Ovary (tissue), 9 donors: ENCODE measurements around the gene TNFRSF1B. TPM values are rescaled to one million over a fixed set of nuclear protein-coding genes. Genes with fewer than 3 reads are reported as not detected.

Source experiments
- DNase-seq, 5 donors: peaks; one replicate each; pipeline ENCODE4 v3.0.0-alpha.2; 2019 to 2020
- H3K27ac ChIP-seq, 2 donors: fragments of 200-600 bp; one replicate each; pipeline versions ENCODE4 v1.5.1 to v1.8.0; 2019 to 2022
- H3K27me3 ChIP-seq: fragments of 200-600 bp; one replicate; pipeline ENCODE4 v1.8.0; 2022
- H3K36me3 ChIP-seq: fragments of 200-600 bp; sonication (generic); one replicate; pipeline ENCODE4 v1.5.1; 2019
- H3K4me1 ChIP-seq: one replicate; pipeline ENCODE4 v1.8.1; 2013; ENCODE audit warnings: mild to moderate bottlenecking, moderate library complexity; ENCODE audit not compliant: insufficient read depth
- H3K4me3 ChIP-seq: fragments of 200-600 bp; sonication (generic); one replicate; pipeline ENCODE4 v1.5.1; 2017
- H3K9me3 ChIP-seq, 2 donors: fragments of 200-600 bp in 1 of 2; sonication (generic) in 1 of 2; one replicate each; pipeline versions ENCODE4 v1.5.1 to v1.8.1; 2013 to 2019; ENCODE audit warnings: mild to moderate bottlenecking in 1 of 2, moderate library complexity in 1 of 2
- EP300 ChIP-seq: sonication (generic); formaldehyde crosslinking; IDR thresholded peaks from one replicate; pipeline ENCODE4 v1.6.1; 2017; ENCODE audit warnings: antibody characterized with exemption
- POLR2A ChIP-seq: fragments of 450-650 bp; IDR thresholded peaks from one replicate; pipeline ENCODE4 v1.6.1; 2017; ENCODE audit warnings: antibody characterized with exemption, mild to moderate bottlenecking, moderate library complexity
- WGBS, 3 donors: extraction: QIAGEN DNeasy Blood & Tissue Kit in 1 of 3; methylation state at CpG; one replicate each; pipeline versions ENCODE4 v1.1.5 to v1.1.7; 2013 to 2017; 5-methylcytosine and 5-hydroxymethylcytosine counted together
- intact Hi-C, 4 donors: fragments of 100-400 bp; cut with DNase I; formaldehyde crosslinking; loops; one replicate each; pipeline versions ENCODE4 v1.11.0 to v1.15.1; 2022 to 2023
- polyA plus RNA-seq, 2 donors: library from polyadenylated mRNA; stranded (reverse); fragments of 200-250 nt in 1 of 2; fragments of 350-450 nt in 1 of 2; fragmentation: Illumina TruSeq in 1 of 2; extraction: RNeasy Lipid Tissue Mini Kit (QIAGEN cat#74804) in 1 of 2; gene quantifications; one replicate each; pipeline ENCODE4 v1.2.3, GENCODE V29; 2013 to 2014
- total RNA-seq, 7 donors: library from RNA; depleted of rRNA in 2 of 7; stranded (reverse); fragments of >200 nt in 2 of 7; fragmentation: NEBNext Ultra II Directional in 3 of 7; extraction: Animal tissue kit (Norgen Biotek cat#: 25700) in 3 of 7; gene quantifications; one replicate each; pipeline versions ENCODE4 v1.1.0 to v1.2.4, GENCODE V29; 2016 to 2023
- TF ChIP-seq, protein P1 (sequence below), 3 donors: fragments of 450-650 bp in 2 of 3; fragments of 200-600 bp in 1 of 3; IDR thresholded peaks; one replicate each; pipeline versions ENCODE4 v1.5.1 to v1.8.0; 2016 to 2022; ENCODE audit warnings: antibody characterized with exemption in 3 of 3, mild to moderate bottlenecking in 1 of 3
- donor health status: DM: no; HTN: no; CAD: no; lungs with moderate emphysema.
- donor health status: DM: no; HTN: no; CAD: no.
- donor health status: Bipolar disorder and iron deficiency.
- donor health status: DM: yes; HTN: yes; CAD: no.
- donor health status: DM: no; HTN: no; CAD: no.
- donor health status: DM: yes; HTN: yes; CAD: no.

The TNFRSF1B gene
- total and polyA plus RNA-seq, 9 donors: 10.3 to 27.6 (median 18.7) TPM

DNA sequence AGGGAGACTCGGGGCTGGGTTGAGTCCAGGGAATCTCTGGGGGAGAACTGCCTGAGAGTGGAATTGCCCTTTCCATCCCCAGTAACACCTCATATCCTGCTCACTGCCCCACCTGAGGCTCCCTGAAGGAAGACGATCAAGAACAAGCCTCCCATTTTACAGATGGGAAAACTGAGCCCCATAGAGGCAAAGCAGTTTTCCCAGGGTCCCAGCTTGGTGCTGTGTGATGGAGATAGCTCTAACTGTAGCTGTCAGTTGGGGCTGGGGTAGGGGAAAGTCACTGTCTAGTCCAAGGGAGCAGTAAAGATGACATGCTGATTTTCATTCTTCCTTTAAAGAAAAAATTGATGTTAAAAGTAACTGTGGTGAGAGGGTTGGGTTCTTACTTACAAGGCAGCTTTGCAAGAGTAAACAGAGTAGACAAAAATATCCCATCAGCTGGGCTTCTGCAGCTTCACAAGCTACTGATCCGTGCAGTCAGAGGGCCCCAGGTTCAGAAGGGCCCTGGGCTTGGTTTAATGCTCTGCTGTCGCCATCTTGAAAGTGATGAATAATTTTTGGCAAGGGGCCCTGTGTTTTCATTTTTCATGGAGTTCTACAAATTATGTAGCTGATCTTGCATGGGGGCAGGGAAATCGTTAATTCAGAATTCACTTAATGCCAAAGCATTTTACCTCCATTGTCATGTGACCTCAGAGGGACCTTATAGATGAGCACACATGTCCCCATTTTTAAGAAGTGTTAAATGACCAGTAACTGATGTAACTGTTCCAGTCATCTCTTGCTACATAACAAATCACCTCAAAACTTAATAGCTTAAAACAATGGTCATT is 17.6 kb upstream of the TNFRSF1B start:
- no peak for DNase-seq
- Histone ChIP-seq H3K27me3 (no peaks in the 10 kb centered on the region), H3K4me3 (no peak overlapping the region), H3K27ac (no peak overlapping the region), H3K4me1 (peaks cover 2% of the 10 kb centered on the region), H3K9me3 (no peaks in the 10 kb centered on the region), H3K36me3 (no peaks in the 10 kb centered on the region)
- 51 to 61% (median 53%) methylated on average over 5 of the region's 5 CpGs for WGBS, 3 donors
- intact Hi-C loops: no loop called here
- TF ChIP-seq, protein P1, sequence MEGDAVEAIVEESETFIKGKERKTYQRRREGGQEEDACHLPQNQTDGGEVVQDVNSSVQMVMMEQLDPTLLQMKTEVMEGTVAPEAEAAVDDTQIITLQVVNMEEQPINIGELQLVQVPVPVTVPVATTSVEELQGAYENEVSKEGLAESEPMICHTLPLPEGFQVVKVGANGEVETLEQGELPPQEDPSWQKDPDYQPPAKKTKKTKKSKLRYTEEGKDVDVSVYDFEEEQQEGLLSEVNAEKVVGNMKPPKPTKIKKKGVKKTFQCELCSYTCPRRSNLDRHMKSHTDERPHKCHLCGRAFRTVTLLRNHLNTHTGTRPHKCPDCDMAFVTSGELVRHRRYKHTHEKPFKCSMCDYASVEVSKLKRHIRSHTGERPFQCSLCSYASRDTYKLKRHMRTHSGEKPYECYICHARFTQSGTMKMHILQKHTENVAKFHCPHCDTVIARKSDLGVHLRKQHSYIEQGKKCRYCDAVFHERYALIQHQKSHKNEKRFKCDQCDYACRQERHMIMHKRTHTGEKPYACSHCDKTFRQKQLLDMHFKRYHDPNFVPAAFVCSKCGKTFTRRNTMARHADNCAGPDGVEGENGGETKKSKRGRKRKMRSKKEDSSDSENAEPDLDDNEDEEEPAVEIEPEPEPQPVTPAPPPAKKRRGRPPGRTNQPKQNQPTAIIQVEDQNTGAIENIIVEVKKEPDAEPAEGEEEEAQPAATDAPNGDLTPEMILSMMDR (IDR thresholded peaks at IDR 0.05): no peak
- no peak for TF ChIP-seq POLR2A
- TF ChIP-seq EP300: no peak

DNA sequence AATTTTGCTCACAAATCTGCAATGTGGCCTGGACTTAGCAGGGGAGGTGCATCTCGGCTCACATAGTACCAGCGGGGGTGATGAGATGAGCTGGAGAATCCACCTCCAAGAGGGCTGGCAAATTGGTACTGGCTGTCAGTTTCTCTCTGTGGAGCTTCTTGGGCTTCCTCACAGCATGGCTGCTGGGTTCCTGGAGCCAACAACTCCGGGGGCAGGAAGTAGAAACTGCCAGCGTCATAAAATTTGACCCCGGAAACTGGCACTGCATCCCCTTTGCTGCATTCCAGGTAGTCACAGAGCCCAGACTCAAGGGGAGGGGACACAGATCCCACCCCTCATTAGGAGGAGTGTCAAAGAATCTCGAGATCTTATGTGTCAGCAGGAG is 17.0 kb upstream of the TNFRSF1B start:
- no peaks in the 10 kb centered on the region for H3K36me3 ChIP-seq
- TF ChIP-seq EP300 (no peak), POLR2A (no peak)
- TF ChIP-seq, protein P1 (IDR thresholded peaks at IDR 0.05): no peak
- H3K27me3 ChIP-seq: no peaks in the 10 kb centered on the region
- peaks cover 2% of the 10 kb centered on the region for H3K4me1 ChIP-seq
- no peaks in the 10 kb centered on the region for H3K9me3 ChIP-seq
- no peak overlapping the region for H3K27ac ChIP-seq
- H3K4me3 ChIP-seq: no peak overlapping the region
- no peak for DNase-seq
- intact Hi-C loops: no loop called here
- WGBS, 3 donors: 88 to 96% (median 91%) methylated on average over 6 of the region's 6 CpGs

DNA sequence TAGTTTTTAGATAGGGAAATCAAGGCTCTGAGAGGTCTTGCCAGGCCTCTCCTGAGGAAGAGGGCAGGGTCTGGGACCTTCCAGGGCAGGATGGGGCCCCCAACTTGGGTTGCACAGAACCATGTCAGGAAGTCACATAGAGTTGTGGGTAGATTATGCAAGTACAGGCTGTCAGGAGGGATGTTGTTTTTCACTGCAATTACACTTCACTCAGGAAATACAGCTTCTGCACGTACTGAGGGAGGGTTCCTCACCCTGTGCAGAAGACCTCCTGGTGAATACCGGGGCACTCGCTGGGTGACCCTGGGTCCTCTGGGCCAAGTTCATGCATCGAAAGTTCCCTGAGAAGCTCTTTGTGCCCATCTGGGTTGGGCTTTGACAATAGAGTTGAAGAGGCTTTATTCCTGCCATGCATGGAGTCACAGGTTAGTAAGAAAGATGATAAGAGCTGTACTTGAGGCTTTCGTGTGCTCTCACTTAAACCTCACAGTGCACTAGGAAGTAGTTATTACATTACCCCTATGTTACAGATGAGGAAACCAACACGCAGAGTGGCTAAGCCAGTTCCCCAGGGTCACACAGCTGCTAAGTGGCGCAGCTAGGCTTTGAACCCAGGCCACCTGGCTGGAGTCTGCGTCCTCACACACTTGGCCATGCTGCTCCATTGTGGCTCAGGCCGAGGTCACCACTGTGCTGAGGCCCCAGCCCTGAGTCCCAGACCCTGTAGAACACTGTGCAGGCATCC is 16.2 kb upstream of the TNFRSF1B start:
- no peaks in the 10 kb centered on the region for H3K36me3 ChIP-seq
- H3K27ac ChIP-seq: no peak overlapping the region

DNA sequence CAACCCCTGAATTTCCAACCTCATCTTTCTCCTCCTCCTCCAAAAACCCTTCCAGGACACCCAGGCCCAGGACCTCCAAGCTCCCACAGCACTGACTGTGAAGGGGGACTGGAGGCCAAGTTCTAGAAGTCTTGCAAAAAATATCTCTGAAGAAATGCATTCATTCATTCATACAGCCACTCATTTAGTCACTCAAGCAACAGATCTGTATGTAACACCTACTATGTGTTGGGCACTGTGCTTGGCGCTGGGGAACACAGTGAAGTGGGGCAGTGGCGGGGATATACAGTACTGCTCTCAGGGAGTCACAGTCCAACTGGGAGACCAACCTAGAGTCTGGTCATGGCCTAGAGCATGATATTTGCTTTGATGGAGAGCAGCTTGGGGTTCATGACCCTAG is 15.3 kb upstream of the TNFRSF1B start:
- no peak for TF ChIP-seq EP300
- no peak for TF ChIP-seq POLR2A
- TF ChIP-seq, protein P1 (IDR thresholded peaks at IDR 0.05): no peak
- H3K27me3 ChIP-seq: no peaks in the 10 kb centered on the region
- H3K4me1 ChIP-seq: peaks cover 2% of the 10 kb centered on the region
- no peak overlapping the region for H3K27ac ChIP-seq
- no peaks in the 10 kb centered on the region for H3K9me3 ChIP-seq
- no peak for DNase-seq
- no peaks in the 10 kb centered on the region for H3K36me3 ChIP-seq
- intact Hi-C loops: no loop called here
- WGBS, 3 donors: 96 to 100% (median 99%) methylated on average over 2 of the region's 2 CpGs
- no peak overlapping the region for H3K4me3 ChIP-seq

More for the DNA sequence above, 16.2 kb upstream of the TNFRSF1B start:
- no peak for DNase-seq
- Histone ChIP-seq H3K27me3 (no peaks in the 10 kb centered on the region), H3K4me3 (no peak overlapping the region), H3K9me3 (no peaks in the 10 kb centered on the region), H3K4me1 (peaks cover 2% of the 10 kb centered on the region)
- WGBS, 3 donors: 85 to 91% (median 88%) methylated on average over 9 of the region's 9 CpGs
- no peak for TF ChIP-seq EP300
- TF ChIP-seq, protein P1 (IDR thresholded peaks at IDR 0.05): no peak
- intact Hi-C loops: no loop called here
